Measurements from ENCODE around the gene CACYBP. TPM values are rescaled to one million over a fixed set of nuclear protein-coding genes. Genes with fewer than 3 reads are reported as not detected.

The CACYBP gene
- total and polyA plus RNA-seq, 8 donors = 16.5 to 317 (median 64.1) TPM

- Histone ChIP-seq H3K36me3 (no peaks in the 10 kb centered on the region), H3K27ac (no peak overlapping the region), H3K9me3 (no peaks in the 10 kb centered on the region), H3K4me1 (no peaks in the 10 kb centered on the region), H3K27me3 (peaks cover 0 to 5% (median 0%) of the 10 kb centered on the region in 3 donors), H3K4me3 (no peak overlapping the region)
- DNase-seq = no peak
- TF ChIP-seq POLR2AphosphoS5 (IDR thresholded peaks at IDR 0.05) (no peak), EP300 (IDR thresholded peaks at IDR 0.05) (no peak)
- intact Hi-C loops (cut with DNase I; ENCODE audit: low total_unique reads) = no loop called here
- 91 to 97% (median 93%) methylated on average over 18 to 19 of the region's 19 CpGs for WGBS, 5 donors
Observed at GRCh38 chr1:175045097-175045496, 45.4 kb downstream of the CACYBP start.

GRCh38 chr1:175045519-175045918 lies 45.8 kb downstream of the CACYBP start:
- intact Hi-C loops (cut with DNase I; ENCODE audit: low total_unique reads) = no loop called here
- H3K9me3 ChIP-seq = no peaks in the 10 kb centered on the region
- WGBS, 5 donors = 94 to 98% (median 96%) methylated on average over 30 to 32 of the region's 32 CpGs

GRCh38 chr1:175050992-175051391 lies 51.2 kb downstream of the CACYBP start:
- intact Hi-C loops (cut with DNase I; ENCODE audit: low total_unique reads) = no loop called here
- 79 to 92% (median 86%) methylated on average over 2 of the region's 2 CpGs for WGBS, 5 donors
- Histone ChIP-seq H3K36me3 (no peaks in the 10 kb centered on the region), H3K27ac (no peak overlapping the region), H3K4me3 (no peak overlapping the region), H3K4me1 (no peaks in the 10 kb centered on the region), H3K9me3 (no peaks in the 10 kb centered on the region), H3K27me3 (peaks cover 0 to 6% (median 0%) of the 10 kb centered on the region in 3 donors)
- TF ChIP-seq CTCF (IDR thresholded peaks at IDR 0.05) = no peak
- TF ChIP-seq EP300 (IDR thresholded peaks at IDR 0.05) = no peak
- DNase-seq = no peak

More at GRCh38 chr1:175045519-175045918, 45.8 kb downstream of the CACYBP start:
- H3K27ac ChIP-seq = no peak overlapping the region
- no peaks in the 10 kb centered on the region for H3K36me3 ChIP-seq
- TF ChIP-seq CTCF (IDR thresholded peaks at IDR 0.05) = no peak
- TF ChIP-seq POLR2AphosphoS5 (IDR thresholded peaks at IDR 0.05) = no peak
- TF ChIP-seq EP300 (IDR thresholded peaks at IDR 0.05) = no peak
- TF ChIP-seq POLR2A (IDR thresholded peaks at IDR 0.05) = no peak
- DNase-seq = no peak
- no peak overlapping the region for H3K4me3 ChIP-seq
- H3K27me3 ChIP-seq = peaks cover 0 to 5% (median 0%) of the 10 kb centered on the region in 3 donors
- no peaks in the 10 kb centered on the region for H3K4me1 ChIP-seq

GRCh38 chr1:175054736-175055135 lies 55.0 kb downstream of the CACYBP start:
- no peaks in the 10 kb centered on the region for H3K9me3 ChIP-seq
- no peak overlapping the region for H3K4me3 ChIP-seq
- DNase-seq = no peak
- H3K27me3 ChIP-seq = peaks cover 0 to 6% (median 0%) of the 10 kb centered on the region in 3 donors
- intact Hi-C loops (cut with DNase I; ENCODE audit: low total_unique reads) = no loop called here
- TF ChIP-seq EP300 (IDR thresholded peaks at IDR 0.05) (no peak), POLR2A (IDR thresholded peaks at IDR 0.05) (no peak), POLR2AphosphoS5 (IDR thresholded peaks at IDR 0.05) (no peak), CTCF (IDR thresholded peaks at IDR 0.05) (no peak)
- no peak overlapping the region for H3K27ac ChIP-seq
- no peaks in the 10 kb centered on the region for H3K4me1 ChIP-seq
- no peaks in the 10 kb centered on the region for H3K36me3 ChIP-seq
- WGBS, 5 donors = 80 to 88% (median 82%) methylated on average over 3 of the region's 3 CpGs

Small RNA genes within 50 kb of the gene (small RNA-seq; reads per million reads assigned to genes)
- gene RF00019 = 0 reads per million in 4 donors
- gene RNU6-307P = 0 reads per million in 4 donors

Other genes starting within 250 kb of the CACYBP start
- gene MRPS14, start 23.5 kb downstream of the CACYBP start, total RNA-seq = 10 to 100 TPM in 3 of 5 donors, 1 to 10 TPM in 2; 7.0 to 45.9 (median 12.5) TPM
- gene MRPS14, start 23.5 kb downstream of the CACYBP start, polyA plus RNA-seq = 10 to 100 TPM; 20.3 to 28.3 (median 24.3) TPM
- gene TNN, start 67.9 kb downstream of the CACYBP start, total RNA-seq = 1 to 10 TPM in 1 of 5 donors, under 1 TPM in 1, not detected in 3; 0.14 to 1.1 TPM
- gene TNN, start 67.9 kb downstream of the CACYBP start, polyA plus RNA-seq = under 1 TPM in 1 of 3 donors, not detected in 2; 0.06 TPM
- 10 to 100 TPM in 4 of 5 donors, 1 to 10 TPM in 1; 4.1 to 36.8 (median 16.2) TPM for gene KIAA0040, start 192.8 kb downstream of the CACYBP start, total RNA-seq
- gene KIAA0040, start 192.8 kb downstream of the CACYBP start, polyA plus RNA-seq = 10 to 100 TPM in 2 of 3 donors, 1 to 10 TPM in 1; 6.8 to 17.3 (median 11.0) TPM

Data from stomach (tissue), 9 donors.